Mesenchymal stem cell (in vitro differentiated cells and primary cell): ENCODE measurements around the gene UBALD2.

Source experiments
- DNase-seq: peaks from one replicate; pipeline ENCODE4 v3.0.0-alpha.2; 2013
- H2AFZ ChIP-seq: one replicate; pipeline ENCODE4 v1.6.1; 2013; ENCODE audit warnings: low read depth, mild to moderate bottlenecking, control low read depth, inconsistent platforms, low read length, moderate library complexity
- H2AK5ac ChIP-seq: 2 replicates; pipeline ENCODE4 v1.6.1; 2013; ENCODE audit warnings: low read length, moderate library complexity, mild to moderate bottlenecking, inconsistent platforms; ENCODE audit not compliant: severe bottlenecking
- H2BK120ac ChIP-seq: one replicate; pipeline ENCODE4 v1.6.1; 2013; ENCODE audit warnings: low read depth, mild to moderate bottlenecking, inconsistent platforms, low read length, moderate library complexity
- H2BK12ac ChIP-seq, 2 experiments: one replicate each; pipeline ENCODE4 v1.6.1; 2013; ENCODE audit warnings: inconsistent platforms in 2 of 2, low read length in 2 of 2, mild to moderate bottlenecking in 2 of 2, moderate library complexity in 2 of 2, control low read depth in 1 of 2
- H2BK15ac ChIP-seq: one replicate; pipeline ENCODE4 v1.6.1; 2013; ENCODE audit warnings: mild to moderate bottlenecking, low read depth, inconsistent platforms; ENCODE audit not compliant: poor library complexity, severe bottlenecking
- H2BK5ac ChIP-seq: 2 replicates; pipeline ENCODE4 v1.6.1; 2013; ENCODE audit warnings: low read depth, mild to moderate bottlenecking, low read length, control low read depth, inconsistent platforms; ENCODE audit not compliant: poor library complexity, severe bottlenecking
- H3K14ac ChIP-seq, 2 experiments: one replicate each; pipeline ENCODE4 v1.6.1; 2013; ENCODE audit warnings: inconsistent platforms in 2 of 2, low read length in 2 of 2, control low read depth in 1 of 2, mild to moderate bottlenecking in 1 of 2, moderate library complexity in 1 of 2
- H3K18ac ChIP-seq, 2 experiments: one replicate each; pipeline ENCODE4 v1.6.1; 2013; ENCODE audit warnings: inconsistent platforms in 2 of 2, low read length in 2 of 2, control low read depth in 1 of 2, low read depth in 1 of 2, mild to moderate bottlenecking in 1 of 2
- H3K23ac ChIP-seq, 2 experiments: one replicate each; pipeline ENCODE4 v1.6.1; 2013; ENCODE audit warnings: inconsistent platforms in 2 of 2, low read length in 2 of 2, mild to moderate bottlenecking in 2 of 2, moderate library complexity in 2 of 2, control low read depth in 1 of 2
- H3K27ac ChIP-seq: 2 replicates; pipeline ENCODE4 v1.5.1; 2013; ENCODE audit warnings: mild to moderate bottlenecking, moderate library complexity, low read length, control low read depth, inconsistent platforms; ENCODE audit not compliant: poor library complexity, severe bottlenecking
- H3K27me3 ChIP-seq, 2 experiments: 2 replicates each; pipeline versions ENCODE4 v1.6.1 to v1.7.0; 2013; ENCODE audit warnings: low read length in 2 of 2, mild to moderate bottlenecking in 2 of 2, moderate library complexity in 2 of 2, control low read depth in 1 of 2, inconsistent platforms in 1 of 2; ENCODE audit not compliant: control insufficient read depth in 1 of 2, insufficient read depth in 1 of 2
- H3K36me3 ChIP-seq, 2 experiments: 2 replicates each; pipeline versions ENCODE4 v1.6.1 to v1.7.0; 2013; ENCODE audit warnings: low read length in 2 of 2, control low read depth in 1 of 2, inconsistent platforms in 1 of 2, low read depth in 1 of 2, mild to moderate bottlenecking in 1 of 2; ENCODE audit not compliant: insufficient read depth in 2 of 2, control insufficient read depth in 1 of 2
- H3K4ac ChIP-seq, 2 experiments: one replicate each; pipeline ENCODE4 v1.6.1; 2013; ENCODE audit warnings: inconsistent platforms in 2 of 2, low read length in 2 of 2, mild to moderate bottlenecking in 2 of 2, moderate library complexity in 2 of 2, control low read depth in 1 of 2, low read depth in 1 of 2
- H3K4me1 ChIP-seq: 2 replicates; pipeline ENCODE4 v1.6.1; 2013; ENCODE audit warnings: low read depth, low read length, control low read depth; ENCODE audit not compliant: control insufficient read depth, insufficient read depth
- H3K4me2 ChIP-seq: 2 replicates; pipeline ENCODE4 v1.6.1; 2013; ENCODE audit warnings: low read length, mild to moderate bottlenecking, inconsistent platforms; ENCODE audit not compliant: poor library complexity, severe bottlenecking
- H3K4me3 ChIP-seq, 2 experiments: 2 replicates each; pipeline versions ENCODE4 v1.5.1 to v1.7.0; 2013; ENCODE audit warnings: low read length in 2 of 2, mild to moderate bottlenecking in 2 of 2, control low read depth in 1 of 2, low read depth in 1 of 2; ENCODE audit not compliant: insufficient read depth in 1 of 2
- H3K79me1 ChIP-seq: replicated peaks from 2 replicates; pipeline ENCODE4 v1.6.1; 2013; ENCODE audit warnings: mild to moderate bottlenecking, control low read depth, low read length, inconsistent platforms; ENCODE audit not compliant: poor library complexity, severe bottlenecking
- H3K9ac ChIP-seq: 2 replicates; pipeline ENCODE4 v1.7.0; 2013; ENCODE audit warnings: mild to moderate bottlenecking, low read length, moderate library complexity
- H3K9me3 ChIP-seq: 2 replicates; pipeline ENCODE4 v1.7.0; 2013; ENCODE audit warnings: mild to moderate bottlenecking, low read length; ENCODE audit not compliant: control insufficient read depth
- H4K8ac ChIP-seq: one replicate; pipeline ENCODE4 v1.6.1; 2013; ENCODE audit warnings: inconsistent platforms, mild to moderate bottlenecking, low read length, moderate library complexity
- H4K91ac ChIP-seq: one replicate; pipeline ENCODE4 v1.6.1; 2013; ENCODE audit warnings: mild to moderate bottlenecking, low read length, inconsistent platforms
- WGBS: methylation state at CpG from one replicate; pipeline ENCODE4 v1.1.7; 2013; ENCODE audit warnings: mixed read lengths; 5-methylcytosine and 5-hydroxymethylcytosine counted together

Gene UBALD2

DNA sequence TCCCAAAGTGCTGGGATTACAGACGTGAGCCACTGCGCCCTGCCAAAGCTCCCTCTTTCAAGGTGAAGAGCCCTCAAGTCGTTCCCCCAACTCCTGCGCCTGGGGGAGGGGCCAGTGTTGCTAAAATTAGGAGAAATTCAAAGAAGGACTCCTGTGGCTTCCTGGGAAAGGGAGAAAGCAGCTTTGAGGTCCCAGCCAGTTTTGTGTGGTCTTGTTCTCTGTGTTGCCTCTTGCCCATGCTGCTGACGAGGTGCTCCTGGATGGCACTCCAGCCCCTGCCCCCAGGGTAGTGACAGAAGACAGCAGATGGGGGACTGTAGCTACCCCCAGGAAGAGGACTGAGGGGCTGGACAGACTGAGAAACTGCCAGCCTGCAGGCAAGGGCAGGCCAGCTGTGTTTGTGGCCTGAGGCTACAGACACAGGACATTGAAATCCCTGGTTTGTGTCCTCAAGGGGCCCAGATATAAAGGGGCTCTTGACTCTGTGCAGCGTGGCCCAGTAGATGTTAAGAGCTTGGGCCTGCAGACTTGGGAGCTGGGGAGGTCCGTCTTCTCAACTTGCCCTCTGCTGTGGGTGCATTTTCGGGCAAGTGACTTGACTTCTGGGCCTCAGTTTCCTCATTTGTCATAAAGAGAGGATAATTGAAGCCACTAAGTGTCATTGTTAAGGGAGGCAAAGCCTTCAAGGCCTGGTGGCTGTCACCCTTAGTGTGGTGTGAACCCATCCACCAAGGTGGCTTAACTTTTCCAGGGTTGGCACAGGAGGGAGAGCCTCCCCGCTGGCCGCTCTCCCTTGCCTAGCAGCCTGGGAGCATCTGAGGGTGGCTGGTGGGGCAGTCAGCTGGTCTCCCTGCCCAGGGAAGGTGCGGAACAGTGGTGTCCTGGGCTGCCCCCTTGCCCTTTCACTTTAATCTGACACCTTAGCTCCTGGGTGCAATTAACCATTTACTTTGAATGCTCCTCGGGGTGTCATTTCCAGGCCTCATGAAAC, 4.1 kb downstream of the UBALD2 start:
- Histone ChIP-seq H4K8ac (peak overlapping the region; percentile 45), H3K23ac (no peak overlapping the region), H2AK5ac (no peak overlapping the region), H3K4ac (no peak overlapping the region), H3K27me3 (no peaks in the 10 kb centered on the region), H3K79me1 (peaks cover 16% of the 10 kb centered on the region), H3K4me3 (no peak overlapping the region), H3K9me3 (no peaks in the 10 kb centered on the region), H2AFZ (no peak overlapping the region), H3K14ac (no peak overlapping the region), H4K91ac (no peak overlapping the region), H3K4me1 (peaks cover 61% of the 10 kb centered on the region), H3K4me2 (no peak overlapping the region), H2BK5ac (no peak overlapping the region), H3K9ac (no peak overlapping the region), H3K36me3 (peaks cover 20 to 40% of the 10 kb centered on the region in 2 experiments), H2BK120ac (no peak overlapping the region), H2BK12ac (peak overlapping the region; percentile 6 to 21), H3K27ac (no peak overlapping the region), H3K18ac (no peak overlapping the region), H2BK15ac (no peak overlapping the region)
- WGBS, result 95% methylated on average over 11 of the region's 12 CpGs
- DNase-seq, result peak; percentile 43

DNA sequence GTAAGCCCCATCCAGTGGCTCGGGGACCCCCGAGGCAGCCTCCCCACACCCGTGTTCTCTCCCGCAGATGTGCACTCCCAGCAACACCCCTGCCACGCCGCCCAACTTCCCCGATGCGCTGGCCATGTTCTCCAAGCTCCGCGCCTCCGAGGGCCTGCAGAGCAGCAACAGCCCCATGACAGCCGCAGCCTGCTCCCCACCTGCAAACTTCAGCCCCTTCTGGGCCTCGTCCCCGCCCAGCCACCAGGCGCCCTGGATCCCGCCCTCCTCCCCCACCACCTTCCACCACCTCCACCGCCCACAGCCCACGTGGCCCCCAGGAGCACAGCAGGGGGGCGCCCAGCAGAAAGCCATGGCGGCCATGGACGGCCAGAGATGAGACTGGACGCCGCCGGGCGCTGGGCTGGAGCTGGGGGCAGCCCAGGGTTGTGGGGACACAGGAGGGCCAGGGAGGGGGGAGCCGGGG, 5.0 kb downstream of the UBALD2 start:
- Histone ChIP-seq H3K9ac (no peak overlapping the region), H2BK15ac (no peak overlapping the region), H3K4ac (no peak overlapping the region), H3K36me3 (peaks cover 20 to 41% of the 10 kb centered on the region in 2 experiments), H3K23ac (no peak overlapping the region), H3K4me2 (no peak overlapping the region), H3K14ac (no peak overlapping the region), H3K4me3 (no peak overlapping the region), H3K27ac (no peak overlapping the region), H4K8ac (no peak overlapping the region), H3K18ac (no peak overlapping the region), H3K4me1 (peaks cover 61% of the 10 kb centered on the region), H2AFZ (no peak overlapping the region), H3K27me3 (no peaks in the 10 kb centered on the region), H2BK120ac (no peak overlapping the region), H2BK5ac (no peak overlapping the region), H3K79me1 (peaks cover 16% of the 10 kb centered on the region), H4K91ac (no peak overlapping the region), H2AK5ac (no peak overlapping the region), H3K9me3 (no peaks in the 10 kb centered on the region), H2BK12ac (peak overlapping the region in 1 of 2 experiments; percentile 19)
- DNase-seq, result no peak
- WGBS, result 94% methylated on average over 15 of the region's 26 CpGs

DNA sequence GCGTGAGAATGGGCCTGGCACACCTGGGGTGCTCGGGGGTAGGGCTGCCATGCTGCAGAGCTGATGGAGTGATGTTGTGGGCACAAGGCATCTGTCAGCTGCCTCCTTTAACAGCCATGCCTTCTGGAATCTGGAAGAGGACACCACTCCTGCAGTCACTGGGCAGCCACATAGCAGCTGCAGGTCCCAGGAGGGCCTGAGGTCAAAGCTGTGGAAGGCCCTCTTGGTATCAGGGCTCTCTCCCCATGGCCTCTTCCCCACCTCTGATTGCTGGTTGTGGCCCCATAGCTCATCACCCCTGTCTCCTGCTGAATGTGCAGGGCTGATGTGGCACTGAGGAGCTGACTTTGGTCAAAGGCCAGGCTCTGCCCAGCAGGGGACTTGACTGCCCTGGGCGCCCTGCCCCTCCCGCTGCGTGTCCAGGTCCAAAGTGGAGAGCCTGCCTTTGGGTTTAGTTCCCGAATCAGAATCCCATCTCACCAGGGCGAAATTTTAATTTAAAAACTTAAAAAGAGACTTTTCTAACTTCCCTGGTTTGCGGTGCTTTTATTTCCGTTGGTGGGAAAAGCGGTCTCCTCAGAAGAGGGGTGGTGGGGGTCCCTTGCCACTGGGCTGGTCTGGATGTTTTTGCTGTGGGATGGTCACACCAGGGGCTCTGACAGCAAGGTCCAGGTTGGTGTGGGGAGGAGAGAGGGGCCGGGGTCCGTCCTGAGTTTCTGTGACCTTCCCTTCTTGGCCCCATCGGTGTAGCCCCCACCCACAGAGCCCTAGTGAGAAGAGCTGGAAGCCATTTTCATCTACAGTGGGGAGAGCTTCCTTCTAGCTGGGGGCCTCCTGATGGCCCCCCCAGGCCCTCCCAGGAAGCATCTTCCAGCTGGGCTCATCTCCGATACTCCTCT, 5.9 kb downstream of the UBALD2 start:
- Histone ChIP-seq H3K36me3 (peaks cover 20 to 46% of the 10 kb centered on the region in 2 experiments), H3K4me3 (no peak overlapping the region), H2BK5ac (no peak overlapping the region), H4K8ac (no peak overlapping the region), H2BK12ac (peak overlapping the region in 1 of 2 experiments; percentile 25), H3K4ac (no peak overlapping the region), H3K4me1 (peaks cover 67% of the 10 kb centered on the region), H3K27ac (no peak overlapping the region), H3K27me3 (no peaks in the 10 kb centered on the region), H3K14ac (peak overlapping the region in 1 of 2 experiments; percentile 81), H3K18ac (no peak overlapping the region), H2BK15ac (no peak overlapping the region), H3K9ac (peak overlapping the region; percentile 61), H3K79me1 (peaks cover 16% of the 10 kb centered on the region), H3K23ac (no peak overlapping the region), H3K9me3 (no peaks in the 10 kb centered on the region), H2AFZ (no peak overlapping the region), H3K4me2 (no peak overlapping the region), H4K91ac (peak overlapping the region; percentile 62), H2AK5ac (peak overlapping the region; percentile 60), H2BK120ac (no peak overlapping the region)
- no peak for DNase-seq
- WGBS, result 98% methylated on average over 14 of the region's 14 CpGs
